HepG2 (cell line): ENCODE data around the gene SLC43A3. TPM values are rescaled to one million over a fixed set of nuclear protein-coding genes. Genes with fewer than 3 reads are reported as not detected.

Experiments
- ATAC-seq: fragments of 200-7000 bp; cut with Tn5 transposase; 3 replicates; pipeline ENCODE4 v1.9.1; 2020; ENCODE audit warnings: mild to moderate bottlenecking, moderate library complexity
- BruUV-seq: library from RNA; stranded (reverse); fragments of 400-500 nt; replicated peaks from 2 replicates; lab custom pipeline; 2021; lab: Mats Ljungman, UMichigan
- CTCF ChIA-PET: fragments of 300-600 bp; formaldehyde crosslinking; extraction: SDS; loops from one replicate; lab custom pipeline; 2021; ENCODE audit warnings: low total read pairs, inconsistent platforms, low intra/inter-chr PET ratio; lab: Yijun Ruan, JAX
- POLR2A ChIA-PET: fragments of 350-600 bp; sonication (Branson Sonifier 250); formaldehyde crosslinking; loops from one replicate; lab custom pipeline; 2020; ENCODE audit warnings: antibody characterized with exemption, inconsistent platforms; lab: Yijun Ruan, JAX
- DNase-seq: peaks from one replicate; pipeline ENCODE4 v3.0.0-alpha.2; 2015; ENCODE audit warnings: low spot score
- FAIRE-seq: peaks from 3 replicates; lab custom pipeline; 2011; peaks lifted over from hg19 to GRCh38; lab: Jason Lieb, UNC
- H2AFZ ChIP-seq: one replicate; pipeline ENCODE4 v1.6.1; 2011; ENCODE audit warnings: low read length, inconsistent platforms
- H3K27ac ChIP-seq: fragments of 300-600 bp; 3 replicates; pipeline ENCODE4 v1.8.0; 2011; ENCODE audit warnings: mixed run types, mild to moderate bottlenecking, mixed read lengths, low read length, inconsistent platforms; ENCODE audit not compliant: insufficient read depth; ENCODE audit errors: extremely low read length
- H3K27me3 ChIP-seq, 2 experiments: fragments of 200-600 bp in 1 of 2; 2 replicates in 1 of 2; 3 replicates in 1 of 2; pipeline versions ENCODE4 v1.6.0 to v1.8.0; 2011; ENCODE audit warnings: low read length in 2 of 2, mild to moderate bottlenecking in 2 of 2, moderate library complexity in 2 of 2, inconsistent platforms in 1 of 2; ENCODE audit not compliant: insufficient read depth in 2 of 2, control insufficient read depth in 1 of 2
- H3K36me3 ChIP-seq, 2 experiments: fragments of 200-600 bp in 1 of 2; replicated peaks in 1 of 2; 2 replicates in 1 of 2; 3 replicates in 1 of 2; pipeline versions ENCODE4 v1.5.1 to v1.8.0; 2011; ENCODE audit warnings: low read length in 2 of 2, inconsistent platforms in 1 of 2; ENCODE audit not compliant: insufficient read depth in 2 of 2, control insufficient read depth in 1 of 2
- H3K4me1 ChIP-seq: 2 replicates; pipeline ENCODE4 v1.5.1; 2012; ENCODE audit warnings: low read length, inconsistent platforms; ENCODE audit not compliant: insufficient read depth
- H3K4me2 ChIP-seq: 2 replicates; pipeline ENCODE4 v1.6.0; 2011; ENCODE audit warnings: low read depth, low read length, inconsistent platforms
- H3K4me3 ChIP-seq, 3 experiments: fragments of 200-600 bp in 1 of 3; sonication (generic), shearing (Covaris generic) in 1 of 3; replicated peaks in 1 of 3; 2 replicates each; pipeline ENCODE4 v1.5.1; 2011 to 2016; ENCODE audit warnings: low read length in 3 of 3, inconsistent platforms in 2 of 3, low read depth in 2 of 3, mild to moderate bottlenecking in 2 of 3, control low read depth in 1 of 3, mixed read lengths in 1 of 3; ENCODE audit not compliant: insufficient read depth in 1 of 3
- H3K79me2 ChIP-seq: one replicate; pipeline ENCODE4 v1.6.1; 2011; ENCODE audit warnings: low read length, inconsistent platforms; ENCODE audit not compliant: insufficient read depth
- H3K9ac ChIP-seq: 2 replicates; pipeline ENCODE4 v1.6.0; 2011; ENCODE audit warnings: mild to moderate bottlenecking, low read depth, low read length, inconsistent platforms; ENCODE audit not compliant: insufficient read depth
- H3K9me3 ChIP-seq: 2 replicates; pipeline ENCODE4 v1.5.1; 2012; ENCODE audit warnings: mild to moderate bottlenecking, low read length
- H4K20me1 ChIP-seq: 2 replicates; pipeline ENCODE4 v1.6.0; 2011; ENCODE audit warnings: inconsistent platforms, mild to moderate bottlenecking, low read length, moderate library complexity; ENCODE audit not compliant: insufficient read depth
- ELF4 ChIP-seq: sonication (generic); formaldehyde crosslinking; IDR thresholded peaks from 2 replicates; pipeline ENCODE4 v1.5.0; 2020; ENCODE audit warnings: missing genetic modification reagents, mild to moderate bottlenecking, moderate library complexity, borderline replicate concordance
- PLSCR1 ChIP-seq: sonication (generic); formaldehyde crosslinking; IDR thresholded peaks from 2 replicates; pipeline ENCODE4 v1.5.0; 2020; ENCODE audit warnings: missing genetic modification reagents, mild to moderate bottlenecking, borderline replicate concordance
- ZBTB20 ChIP-seq: sonication (generic); formaldehyde crosslinking; IDR thresholded peaks from 2 replicates; pipeline ENCODE4 v1.8.1; 2023; ENCODE audit warnings: missing genetic modification reagents, low read depth, mild to moderate bottlenecking, borderline replicate concordance
- ZHX1 ChIP-seq: sonication (generic); formaldehyde crosslinking; IDR thresholded peaks from 2 replicates; pipeline ENCODE4 v1.8.1; 2022; ENCODE audit warnings: low read depth, mild to moderate bottlenecking, missing genetic modification reagents
- ZNF10 ChIP-seq: sonication (generic); formaldehyde crosslinking; IDR thresholded peaks from 2 replicates; pipeline ENCODE4 v1.4.0; 2020; ENCODE audit warnings: mild to moderate bottlenecking, low read depth, missing genetic modification reagents, borderline replicate concordance
- ZNF543 ChIP-seq: sonication (generic); formaldehyde crosslinking; IDR thresholded peaks from 2 replicates; pipeline ENCODE4 v1.4.0; 2020; ENCODE audit warnings: mild to moderate bottlenecking, missing genetic modification reagents
- ZNF629 ChIP-seq: sonication (generic); formaldehyde crosslinking; conservative IDR thresholded peaks from 2 replicates; pipeline ENCODE4 v1.5.0; 2020; ENCODE audit warnings: missing genetic modification reagents
- WGBS: methylation state at CpG from one replicate; pipeline ENCODE4 v1.1.6; 2017; ENCODE audit warnings: low lambda C conversion rate; 5-methylcytosine and 5-hydroxymethylcytosine counted together
- in situ Hi-C: cut with HindIII; loops from 2 replicates; pipeline ENCODE4 v1.10.0; 2017; ENCODE audit warnings: low pct_unique_long_range_greater_than_20kb; ENCODE audit not compliant: extremely low pct_ligation_motif_present
- intact Hi-C: fragments of 100-400 bp; cut with micrococcal nuclease; formaldehyde crosslinking; loops from one replicate; pipeline ENCODE4 v1.10.0; 2022; ENCODE audit not compliant: unreplicated experiment
- polyA plus RNA-seq, 8 experiments: library from polyadenylated mRNA; depleted of rRNA in 3 of 8; stranded (reverse) in 7 of 8; unstranded in 1 of 8; fragments of >200 nt; fragmentation: Illumina TruSeq in 4 of 8; extraction: Trizol in 4 of 8; gene quantifications; 2 replicates each; pipeline versions ENCODE4 v1.2.1 to v1.2.3, GENCODE V29; 2011 to 2016; ENCODE audit warnings: low read depth in 4 of 8, missing spikeins in 1 of 8, mixed read lengths in 1 of 8; ENCODE audit not compliant: insufficient read depth in 1 of 8
- total RNA-seq, 5 experiments: library from RNA; depleted of rRNA; stranded (reverse); fragments of >200 nt; fragmentation: Illumina TruSeq; extraction: Trizol; gene quantifications; 2 replicates each; pipeline ENCODE4 v1.2.3, GENCODE V29; 2016; ENCODE audit warnings: low read depth in 1 of 5

The SLC43A3 gene
- total and polyA plus RNA-seq, 2 of the 13 experiments (the other 11 are each of a cell fraction or from before 2014, with no cell fraction given), result 2.6 TPM; not detected in 1

DNA sequence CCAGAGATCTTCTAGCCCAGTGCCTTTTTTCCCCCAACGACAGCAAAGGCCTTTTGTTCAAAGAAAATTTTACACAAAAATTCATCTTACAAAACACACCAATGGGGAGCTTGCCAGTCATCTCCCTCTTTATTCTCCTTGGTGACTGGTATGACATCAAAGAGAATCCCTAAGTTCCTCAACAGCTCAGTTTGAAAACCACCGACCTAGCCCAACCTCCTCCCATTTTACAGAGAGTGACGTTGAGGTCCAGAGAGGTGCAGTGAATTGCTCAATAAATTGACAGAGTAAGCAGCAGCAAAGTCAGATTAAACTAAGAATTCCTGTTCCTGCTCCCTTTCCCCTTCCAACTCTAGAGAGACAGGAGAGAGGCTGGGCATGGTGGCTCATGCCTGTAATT, 7.8 kb downstream of the SLC43A3 start:
- Histone ChIP-seq H3K9me3 (no peaks in the 10 kb centered on the region), H3K36me3 (no peaks in the 10 kb centered on the region), H3K4me1 (peaks cover 5% of the 10 kb centered on the region), H3K4me3 (no peak overlapping the region), H3K4me2 (no peak overlapping the region), H3K79me2 (no peaks in the 10 kb centered on the region), H4K20me1 (no peaks in the 10 kb centered on the region), H3K9ac (no peak overlapping the region), H3K27me3 (peaks cover 0 to 9% of the 10 kb centered on the region in 2 experiments; a peak in 2 of 5 replicates), H2AFZ (no peak overlapping the region), H3K27ac (no peak overlapping the region)
- POLR2A ChIA-PET, result no interaction called here
- ATAC-seq (no peak), FAIRE-seq (no peak), DNase-seq (no peak)
- CTCF ChIA-PET, result no interaction called here
- TF ChIP-seq ZNF543 (no peak), ZNF629 (peak; percentile 47)
- WGBS, result 11% methylated on average over 3 of the region's 3 CpGs
- intact Hi-C loops, result no loop called here
- no TSS peak for BruUV-seq
- in situ Hi-C loops, result no loop called here

GRCh38 chr11:57418131-57418530, 8.8 kb downstream of the SLC43A3 start:
- TF ChIP-seq ZNF10 (CRISPR knock-in tag) (no peak), ZBTB20 (CRISPR knock-in tag) (no peak), ZHX1 (CRISPR knock-in tag) (no peak), ELF4 (CRISPR knock-in tag) (no peak), PLSCR1 (CRISPR knock-in tag) (no peak)
- DNase-seq, result no peak
- no peak overlapping the region for H3K4me2 ChIP-seq
- H3K9me3 ChIP-seq, result no peaks in the 10 kb centered on the region
- POLR2A ChIA-PET, result no interaction called here
- no peaks in the 10 kb centered on the region for H4K20me1 ChIP-seq
- no peak overlapping the region for H2AFZ ChIP-seq
- no peaks in the 10 kb centered on the region for H3K79me2 ChIP-seq
- no peaks in the 10 kb centered on the region for H3K4me1 ChIP-seq
- ATAC-seq, result no peak
- H3K36me3 ChIP-seq, result no peaks in the 10 kb centered on the region
- in situ Hi-C loops, result no loop called here
- H3K9ac ChIP-seq, result no peak overlapping the region
- CTCF ChIA-PET, result no interaction called here
- FAIRE-seq, result no peak
- peaks cover 0 to 9% of the 10 kb centered on the region in 2 experiments; a peak in 2 of 5 replicates for H3K27me3 ChIP-seq
- no peak overlapping the region for H3K27ac ChIP-seq
- no TSS peak for BruUV-seq
- intact Hi-C loops, result no loop called here
- H3K4me3 ChIP-seq, result no peak overlapping the region
